ENCODE results near the gene SUN1.
A peak's percentile ranks its signal among the peaks of the same experiment; 100 is the strongest.

SUN1 gene

GRCh38 chr7:832167-832967 lies at the start of gene SUN1:
SUN1 (plus strand) TSS chr7:832476; CDS start chr7:832525, 49 bp downstream.
- TF ChIP-seq TCF4 (CRISPR knock-in tag; IDR thresholded peaks at IDR 0.05; ENCODE audit: borderline replicate concordance), result no peak
- no peak for TF ChIP-seq ZNF565 (CRISPR knock-in tag; conservative IDR thresholded peaks at IDR 0.05; ENCODE audit: low read depth)
- ATAC-seq, result peak; percentile 70

- ATAC-seq, result no peak
- TF ChIP-seq SNAI2 (CRISPR knock-in tag; IDR thresholded peaks at IDR 0.05), result no peak
- TF ChIP-seq RARB (CRISPR knock-in tag; IDR thresholded peaks at IDR 0.05), result no peak
- no peak for TF ChIP-seq CSRNP3 (CRISPR knock-in tag; IDR thresholded peaks at IDR 0.05)
- TF ChIP-seq PPARA (CRISPR knock-in tag; IDR thresholded peaks at IDR 0.05; ENCODE audit: borderline replicate concordance), result no peak
- TF ChIP-seq TOX (CRISPR knock-in tag; IDR thresholded peaks at IDR 0.05; ENCODE audit: borderline replicate concordance), result no peak
- no peak for TF ChIP-seq OSR1 (CRISPR knock-in tag; IDR thresholded peaks at IDR 0.05)
- no peak for TF ChIP-seq POU6F1 (CRISPR knock-in tag; IDR thresholded peaks at IDR 0.05; ENCODE audit: borderline replicate concordance, low read depth)
- no peak for TF ChIP-seq TSHZ2 (CRISPR knock-in tag; IDR thresholded peaks at IDR 0.05)
- no peak for TF ChIP-seq ZFP30 (CRISPR knock-in tag; IDR thresholded peaks at IDR 0.05)
- no peak for TF ChIP-seq ZNF70 (CRISPR knock-in tag; IDR thresholded peaks at IDR 0.05)
- TF ChIP-seq CREB5 (CRISPR knock-in tag; IDR thresholded peaks at IDR 0.05; ENCODE audit: low read depth), result no peak
- TF ChIP-seq PATZ1 (CRISPR knock-in tag; IDR thresholded peaks at IDR 0.05; ENCODE audit: borderline replicate concordance), result no peak
- TF ChIP-seq ZNF565 (CRISPR knock-in tag; conservative IDR thresholded peaks at IDR 0.05; ENCODE audit: low read depth), result no peak
- no peak for TF ChIP-seq ZFP3 (CRISPR knock-in tag; IDR thresholded peaks at IDR 0.05)
- no peak for TF ChIP-seq BACH2 (CRISPR knock-in tag; IDR thresholded peaks at IDR 0.05; ENCODE audit: borderline replicate concordance)
- no peak for TF ChIP-seq ISL1 (CRISPR knock-in tag; IDR thresholded peaks at IDR 0.05)
Observed at GRCh38 chr7:782718-783449, 49.4 kb upstream of the SUN1 start.

Measured in SK-N-SH treated with all-trans-retinoic acid at 6 μM for 48 hours (cell line).